GM12874 (cell line): ENCODE data around the gene FAM131B.

Experiments
- TF ChIP-seq, protein P1 (sequence below): IDR thresholded peaks from 2 replicates; pipeline ENCODE4 v1.5.1; 2011; ENCODE audit warnings: low read depth, mild to moderate bottlenecking, control low read depth, low read length, moderate library complexity; ENCODE audit not compliant: insufficient read depth

Gene FAM131B

DNA sequence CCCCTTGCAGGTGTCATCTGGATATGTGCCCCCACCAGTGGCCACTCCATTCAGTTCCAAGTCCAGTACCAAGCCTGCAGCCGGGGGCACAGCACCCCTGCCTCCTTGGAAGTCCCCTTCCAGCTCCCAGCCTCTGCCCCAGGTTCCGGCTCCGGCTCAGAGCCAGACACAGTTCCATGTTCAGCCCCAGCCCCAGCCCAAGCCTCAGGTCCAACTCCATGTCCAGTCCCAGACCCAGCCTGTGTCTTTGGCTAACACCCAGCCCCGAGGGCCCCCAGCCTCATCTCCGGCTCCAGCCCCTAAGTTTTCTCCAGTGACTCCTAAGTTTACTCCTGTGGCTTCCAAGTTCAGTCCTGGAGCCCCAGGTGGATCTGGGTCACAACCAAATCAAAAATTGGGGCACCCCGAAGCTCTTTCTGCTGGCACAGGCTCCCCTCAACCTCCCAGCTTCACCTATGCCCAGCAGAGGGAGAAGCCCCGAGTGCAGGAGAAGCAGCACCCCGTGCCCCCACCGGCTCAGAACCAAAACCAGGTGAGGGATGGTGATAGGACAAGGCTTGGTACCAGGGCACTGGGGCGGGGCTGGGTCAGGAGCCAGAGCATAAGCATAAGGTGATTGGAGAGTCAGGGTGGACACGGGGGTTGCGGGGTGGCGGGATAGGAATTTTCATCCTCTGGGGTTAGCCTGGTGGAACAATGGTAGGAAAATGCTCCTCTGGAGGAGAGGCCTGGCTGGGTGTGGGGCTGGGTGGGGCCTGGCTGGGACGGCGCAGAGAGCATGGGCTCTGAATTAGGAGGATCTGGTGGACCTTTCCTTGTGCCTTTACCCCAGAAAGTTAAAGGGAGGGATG, 20.5 kb upstream of the FAM131B start:
- TF ChIP-seq, protein P1, sequence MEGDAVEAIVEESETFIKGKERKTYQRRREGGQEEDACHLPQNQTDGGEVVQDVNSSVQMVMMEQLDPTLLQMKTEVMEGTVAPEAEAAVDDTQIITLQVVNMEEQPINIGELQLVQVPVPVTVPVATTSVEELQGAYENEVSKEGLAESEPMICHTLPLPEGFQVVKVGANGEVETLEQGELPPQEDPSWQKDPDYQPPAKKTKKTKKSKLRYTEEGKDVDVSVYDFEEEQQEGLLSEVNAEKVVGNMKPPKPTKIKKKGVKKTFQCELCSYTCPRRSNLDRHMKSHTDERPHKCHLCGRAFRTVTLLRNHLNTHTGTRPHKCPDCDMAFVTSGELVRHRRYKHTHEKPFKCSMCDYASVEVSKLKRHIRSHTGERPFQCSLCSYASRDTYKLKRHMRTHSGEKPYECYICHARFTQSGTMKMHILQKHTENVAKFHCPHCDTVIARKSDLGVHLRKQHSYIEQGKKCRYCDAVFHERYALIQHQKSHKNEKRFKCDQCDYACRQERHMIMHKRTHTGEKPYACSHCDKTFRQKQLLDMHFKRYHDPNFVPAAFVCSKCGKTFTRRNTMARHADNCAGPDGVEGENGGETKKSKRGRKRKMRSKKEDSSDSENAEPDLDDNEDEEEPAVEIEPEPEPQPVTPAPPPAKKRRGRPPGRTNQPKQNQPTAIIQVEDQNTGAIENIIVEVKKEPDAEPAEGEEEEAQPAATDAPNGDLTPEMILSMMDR: no peak

DNA sequence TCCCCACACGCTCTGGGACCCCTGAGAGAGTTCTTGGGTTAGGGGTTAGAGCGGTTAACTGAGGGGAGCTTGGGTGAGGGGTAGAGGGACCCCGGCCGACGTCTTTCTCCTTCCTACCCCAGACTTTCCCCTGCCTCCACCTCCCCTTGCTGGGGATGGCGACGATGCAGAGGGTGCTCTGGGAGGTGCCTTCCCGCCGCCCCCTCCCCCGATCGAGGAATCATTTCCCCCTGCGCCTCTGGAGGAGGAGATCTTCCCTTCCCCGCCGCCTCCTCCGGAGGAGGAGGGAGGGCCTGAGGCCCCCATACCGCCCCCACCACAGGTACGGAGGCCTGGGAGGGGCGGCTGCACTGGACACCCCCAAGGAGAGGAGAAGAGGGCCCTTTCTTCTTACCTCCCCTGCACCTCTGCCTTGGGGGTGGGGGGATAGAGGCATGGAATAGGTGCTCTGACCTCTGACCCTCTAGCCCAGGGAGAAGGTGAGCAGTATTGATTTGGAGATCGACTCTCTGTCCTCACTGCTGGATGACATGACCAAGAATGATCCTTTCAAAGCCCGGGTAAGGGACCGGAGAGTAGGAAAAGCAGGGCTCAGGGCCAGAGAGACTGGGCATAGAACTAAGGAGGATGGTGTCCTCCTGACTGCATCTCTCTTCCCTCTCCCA, 19.7 kb upstream of the FAM131B start:
- TF ChIP-seq, protein P1: no peak

DNA sequence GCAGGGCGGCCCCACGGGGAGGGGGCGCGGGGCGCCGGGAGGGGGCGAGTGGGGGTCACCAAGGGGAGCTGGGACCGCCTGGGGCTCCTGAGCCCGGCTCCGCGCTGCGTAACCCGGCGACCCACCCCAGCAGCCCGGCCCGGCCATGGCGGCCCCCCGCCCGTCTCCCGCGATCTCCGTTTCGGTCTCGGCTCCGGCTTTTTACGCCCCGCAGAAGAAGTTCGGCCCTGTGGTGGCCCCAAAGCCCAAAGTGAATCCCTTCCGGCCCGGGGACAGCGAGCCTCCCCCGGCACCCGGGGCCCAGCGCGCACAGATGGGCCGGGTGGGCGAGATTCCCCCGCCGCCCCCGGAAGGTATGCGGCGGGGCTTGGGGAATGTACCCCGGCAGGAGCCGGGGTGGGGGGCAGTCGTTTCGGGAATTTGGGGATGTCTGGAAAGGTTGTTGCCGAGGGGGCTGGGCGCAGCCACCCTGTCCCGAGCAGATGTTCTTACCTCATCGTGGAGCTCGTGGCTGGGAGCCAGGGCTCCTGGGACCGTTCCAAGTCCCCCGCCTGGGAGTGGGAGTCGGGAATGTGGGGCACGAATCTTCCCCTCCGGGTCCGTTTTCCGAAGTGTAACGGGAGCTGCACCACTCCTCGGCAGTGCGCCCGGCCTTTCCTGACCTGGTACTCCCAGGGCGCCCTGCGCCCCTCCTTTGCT, 19.1 kb upstream of the FAM131B start:
- TF ChIP-seq, protein P1: no peak

DNA sequence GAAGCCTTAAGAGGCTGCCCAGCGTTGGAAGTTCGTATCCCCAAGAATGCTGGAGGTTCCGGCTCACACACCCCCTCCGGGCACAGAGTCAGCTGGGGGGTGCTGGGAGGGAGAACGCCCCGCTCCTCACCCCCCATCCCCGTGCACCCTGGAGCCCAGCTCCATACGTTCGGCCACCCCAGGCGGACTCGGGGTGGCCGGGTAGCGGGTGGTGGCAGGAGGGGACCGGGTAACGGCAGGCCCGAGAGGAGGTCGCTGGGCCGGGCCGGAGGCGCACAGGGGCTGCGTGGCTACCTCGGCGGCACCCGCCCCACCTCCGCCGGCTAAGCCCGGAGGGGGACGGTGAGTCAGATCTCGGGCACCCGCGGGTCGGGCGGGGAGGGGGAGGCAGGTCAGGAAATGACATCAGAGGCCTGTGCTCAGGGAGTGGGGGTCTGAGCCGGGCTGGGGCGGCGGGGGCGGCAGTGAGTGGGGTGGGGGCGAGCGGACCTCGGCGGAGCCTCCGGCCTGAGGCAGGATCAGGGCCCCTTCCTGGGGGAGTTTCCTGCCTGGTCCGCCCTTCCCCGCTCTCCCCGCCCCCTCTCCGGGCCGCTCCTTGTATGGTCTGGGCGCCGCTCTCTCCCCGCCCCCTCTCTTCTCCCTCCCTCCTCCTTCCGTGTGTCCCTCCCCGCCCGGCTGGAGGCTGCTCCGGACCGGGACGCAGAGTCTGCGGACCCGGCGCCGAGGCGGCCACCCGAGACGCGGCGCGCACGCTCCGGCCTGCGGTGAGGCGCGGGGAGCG, 18.3 kb upstream of the FAM131B start, which contains the start of gene ZYX:
Gene ZYX, plus strand, starts transcription at position 700 of the 781 bp plus-strand sequence. CDS start 227 bp downstream, outside the sequence.
- TF ChIP-seq, protein P1: no peak

DNA sequence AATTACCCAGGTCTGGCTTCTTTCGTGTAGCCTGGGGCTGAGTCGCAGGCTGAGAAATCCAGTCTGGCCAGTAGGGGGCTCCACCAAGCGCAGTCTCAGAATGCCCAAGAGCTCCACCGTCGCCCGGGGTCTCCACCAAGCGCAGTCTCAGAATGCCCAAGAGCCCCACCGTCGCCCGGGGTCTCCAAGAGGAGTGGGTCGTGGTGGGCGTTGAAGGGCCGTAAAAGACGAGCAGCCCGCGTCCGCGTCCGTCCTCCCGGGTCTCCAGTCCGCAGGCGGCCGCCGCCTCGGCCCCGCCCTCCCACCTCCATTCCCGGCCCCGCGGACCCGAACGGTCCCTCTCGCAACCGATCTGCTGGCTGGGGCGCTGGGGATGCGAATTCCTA, 17.7 kb upstream of the FAM131B start:
- TF ChIP-seq, protein P1: peak; percentile 84

DNA sequence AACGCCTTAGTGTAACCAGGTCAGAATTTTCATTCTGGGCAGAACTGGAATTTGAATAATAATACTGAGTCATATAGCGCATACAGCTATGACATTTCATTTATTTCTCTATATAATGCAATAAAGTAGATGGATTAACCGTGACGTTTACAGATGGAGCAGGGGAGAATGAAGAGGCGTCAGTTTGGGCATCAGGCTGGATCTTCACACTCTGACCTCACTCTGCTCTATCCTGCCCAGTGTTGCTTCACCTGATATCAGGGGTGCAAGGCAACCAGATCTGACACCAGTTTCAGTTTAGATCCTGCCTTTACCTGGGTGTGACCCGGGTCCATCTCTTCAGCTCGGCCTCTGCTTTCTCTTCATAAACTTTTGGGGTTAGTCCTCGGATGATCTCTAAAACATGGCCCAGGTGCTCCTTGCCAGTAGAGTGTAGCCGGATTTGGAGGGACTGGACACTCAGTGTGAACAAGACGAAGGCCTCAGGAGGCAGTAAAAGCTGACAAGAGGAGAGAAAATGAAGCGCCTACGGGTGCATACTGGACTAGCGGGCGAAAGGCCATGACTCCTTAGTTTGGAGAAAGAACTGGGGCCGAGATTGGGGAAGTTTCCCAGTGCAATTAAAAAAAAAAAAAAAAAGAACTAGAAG, 17.2 kb upstream of the FAM131B start:
- TF ChIP-seq, protein P1: no peak
